CD4-positive, alpha-beta T cell treated with Interleukin-2 at 100 ng/mL for 4 hours (primary cell): ENCODE data around the gene CELF2.

Source experiments
- DNase-seq: peaks from one replicate; pipeline ENCODE4 v3.0.0-alpha.2; 2020; ENCODE audit warnings: low spot score

Gene CELF2

GRCh38 chr10:11134411-11134810 lies 116.7 kb downstream of the CELF2 start:
- DNase-seq: no peak

GRCh38 chr10:11135709-11136108 lies 118.0 kb downstream of the CELF2 start:
- DNase-seq: no peak

GRCh38 chr10:11138314-11139033 lies 120.8 kb downstream of the CELF2 start:
- DNase-seq: no peak

GRCh38 chr10:11140963-11141362 lies 123.3 kb downstream of the CELF2 start:
- no peak for DNase-seq

GRCh38 chr10:11141571-11142091 lies 124.0 kb downstream of the CELF2 start:
- DNase-seq: peak; percentile 44

GRCh38 chr10:11142777-11143176 lies 125.1 kb downstream of the CELF2 start:
- peak; percentile 38 for DNase-seq

- no peak for DNase-seq
These were observed 125.6 kb downstream of the CELF2 start for GRCh38 chr10:11143242-11143641.

GRCh38 chr10:11144626-11145494 lies 127.2 kb downstream of the CELF2 start:
- DNase-seq: no peak

- peak; percentile 85 for DNase-seq
These were observed 127.8 kb downstream of the CELF2 start for GRCh38 chr10:11145495-11145855.

- DNase-seq: no peak
These were observed 128.9 kb downstream of the CELF2 start for GRCh38 chr10:11146402-11147171.

- DNase-seq: no peak
These were observed 130.1 kb downstream of the CELF2 start for GRCh38 chr10:11147722-11148121.

- no peak for DNase-seq
These were observed 130.7 kb downstream of the CELF2 start for GRCh38 chr10:11148142-11149028.

GRCh38 chr10:11149807-11150141 lies 132.1 kb downstream of the CELF2 start:
- DNase-seq: no peak

- peak; percentile 77 for DNase-seq
These were observed 132.6 kb downstream of the CELF2 start for GRCh38 chr10:11150231-11150731.

GRCh38 chr10:11150879-11151415 lies 133.3 kb downstream of the CELF2 start:
- peak; percentile 69 for DNase-seq

- no peak for DNase-seq
These were observed 135.1 kb downstream of the CELF2 start for GRCh38 chr10:11152801-11153200.

GRCh38 chr10:11153245-11153644 lies 135.6 kb downstream of the CELF2 start:
- DNase-seq: no peak

GRCh38 chr10:11153766-11154165 lies 136.1 kb downstream of the CELF2 start:
- no peak for DNase-seq

GRCh38 chr10:11154333-11154732 lies 136.7 kb downstream of the CELF2 start:
- DNase-seq: no peak

GRCh38 chr10:11154849-11155498 lies 137.3 kb downstream of the CELF2 start:
- DNase-seq: no peak
